Stimulated activated CD4-positive, alpha-beta T cell treated with anti-CD3 and anti-CD28 coated beads, Interleukin-15, amount 100 ng/mL, for 1 hour (primary cell): ENCODE data around the gene RCE1.

Experiments
- DNase-seq, 2 donors: peaks; one replicate each; pipeline ENCODE4 v3.0.0-alpha.2; 2020; ENCODE audit warnings: low read depth in 1 of 2, low spot score in 1 of 2

The RCE1 gene

GRCh38 chr11:66868082-66868725 is 25.0 kb downstream of the RCE1 start:
- DNase-seq, result no peak

- DNase-seq, result peak; percentile 38 to 69
Measured at GRCh38 chr11:66868726-66869566, 25.7 kb downstream of the RCE1 start.

- no peak for DNase-seq
Measured at GRCh38 chr11:66869567-66869870, 26.3 kb downstream of the RCE1 start.

GRCh38 chr11:66870131-66870530 is 26.9 kb downstream of the RCE1 start:
- no peak for DNase-seq

- no peak for DNase-seq
Measured at GRCh38 chr11:66870616-66871520, 27.6 kb downstream of the RCE1 start.

GRCh38 chr11:66871521-66871901 is 28.3 kb downstream of the RCE1 start:
- no peak for DNase-seq

GRCh38 chr11:66874232-66874631 is 31.0 kb downstream of the RCE1 start:
- DNase-seq, result no peak

GRCh38 chr11:66875378-66875777 is 32.1 kb downstream of the RCE1 start:
- no peak for DNase-seq

- no peak for DNase-seq
Measured at GRCh38 chr11:66877588-66878385, 34.5 kb downstream of the RCE1 start.

GRCh38 chr11:66878474-66878873 is 35.2 kb downstream of the RCE1 start:
- DNase-seq, result no peak

GRCh38 chr11:66879000-66879399 is 35.8 kb downstream of the RCE1 start:
- DNase-seq, result no peak

GRCh38 chr11:66879583-66879982 is 36.3 kb downstream of the RCE1 start:
- no peak for DNase-seq

- DNase-seq, result no peak
Measured at GRCh38 chr11:66879999-66880398, 36.8 kb downstream of the RCE1 start.

- DNase-seq, result no peak
Measured at GRCh38 chr11:66880496-66881450, 37.5 kb downstream of the RCE1 start.

GRCh38 chr11:66881451-66881835 is 38.2 kb downstream of the RCE1 start:
- DNase-seq, result no peak

- DNase-seq, result no peak
Measured at GRCh38 chr11:66881927-66882452, 38.7 kb downstream of the RCE1 start.

GRCh38 chr11:66882561-66883015 is 39.3 kb downstream of the RCE1 start:
- DNase-seq, result no peak

GRCh38 chr11:66883016-66883965 is 40.0 kb downstream of the RCE1 start:
- peak; percentile 24 to 57 for DNase-seq
